IMR-90 (cell line): Measurements from ENCODE around the gene ADCY4. TPM values are rescaled to one million over a fixed set of nuclear protein-coding genes. Genes with fewer than 3 reads are reported as not detected.

ENCODE experiments used
- ATAC-seq: fragments of 200-7000 bp; cut with Tn5 transposase; 2 replicates; pipeline ENCODE4 v1.9.1; 2020; ENCODE audit warnings: low read depth, mild to moderate bottlenecking, moderate library complexity
- BruUV-seq: library from RNA; stranded (reverse); fragments of 400-500 nt; replicated peaks from 2 replicates; lab custom pipeline; 2021; lab: Mats Ljungman, UMichigan
- CTCF ChIA-PET: fragments of 300-600 bp; formaldehyde crosslinking; extraction: SDS; loops from one replicate; lab custom pipeline; 2021; ENCODE audit warnings: antibody characterized with exemption; lab: Yijun Ruan, JAX
- POLR2A ChIA-PET: fragments of 300-600 bp; sonication (Branson Sonifier 250); formaldehyde crosslinking; loops from one replicate; lab custom pipeline; 2022; ENCODE audit warnings: antibody characterized with exemption; ENCODE audit not compliant: unreplicated experiment; lab: Charles Lee
- DNase-seq: peaks from one replicate; pipeline ENCODE4 v3.0.0; 2013
- H2AFZ ChIP-seq: replicated peaks from 2 replicates; pipeline ENCODE3; 2013; ENCODE audit warnings: low read length, mild to moderate bottlenecking; ENCODE audit not compliant: poor library complexity
- H2AK5ac ChIP-seq: 2 replicates; pipeline ENCODE4 v1.6.1; 2013; ENCODE audit warnings: low read depth, low read length, inconsistent platforms
- H2AK9ac ChIP-seq: replicated peaks from 2 replicates; pipeline ENCODE3; 2013; ENCODE audit warnings: mild to moderate bottlenecking, low read depth, low read length, moderate library complexity; ENCODE audit not compliant: poor library complexity
- H2BK120ac ChIP-seq: 2 replicates; pipeline ENCODE4 v1.6.1; 2013; ENCODE audit warnings: low read depth, low read length, inconsistent platforms
- H2BK15ac ChIP-seq: 3 replicates; pipeline ENCODE4 v1.6.1; 2013; ENCODE audit warnings: low read depth, low read length, inconsistent platforms
- H2BK20ac ChIP-seq: 2 replicates; pipeline ENCODE4 v1.6.1; 2013; ENCODE audit warnings: low read depth, mild to moderate bottlenecking, inconsistent platforms, low read length, moderate library complexity
- H2BK5ac ChIP-seq: 2 replicates; pipeline ENCODE4 v1.6.1; 2013; ENCODE audit warnings: mild to moderate bottlenecking, low read depth, low read length, inconsistent platforms; ENCODE audit not compliant: poor library complexity, severe bottlenecking
- H3K14ac ChIP-seq: replicated peaks from 2 replicates; pipeline ENCODE4 v1.6.1; 2013; ENCODE audit warnings: low read depth, low read length, inconsistent platforms
- H3K18ac ChIP-seq: 2 replicates; pipeline ENCODE4 v1.6.1; 2013; ENCODE audit warnings: low read depth, low read length, control low read depth
- H3K23ac ChIP-seq: 2 replicates; pipeline ENCODE4 v1.6.1; 2013; ENCODE audit warnings: low read depth, low read length, inconsistent platforms
- H3K27ac ChIP-seq: 2 replicates; pipeline ENCODE4 v1.5.1; 2013; ENCODE audit warnings: mild to moderate bottlenecking, control low read depth, low read length; ENCODE audit not compliant: insufficient read depth
- H3K27me3 ChIP-seq: 2 replicates; pipeline ENCODE4 v1.6.1; 2013; ENCODE audit warnings: low read length; ENCODE audit not compliant: control insufficient read depth, insufficient read depth
- H3K36me3 ChIP-seq: 2 replicates; pipeline ENCODE4 v1.6.1; 2013; ENCODE audit warnings: low read length, mixed read lengths; ENCODE audit not compliant: control insufficient read depth, insufficient read depth
- H3K4ac ChIP-seq: 2 replicates; pipeline ENCODE4 v1.6.1; 2013; ENCODE audit warnings: low read depth, low read length, inconsistent platforms
- H3K4me1 ChIP-seq: 2 replicates; pipeline ENCODE4 v1.6.1; 2013; ENCODE audit warnings: low read length, mixed read lengths; ENCODE audit not compliant: control insufficient read depth, insufficient read depth
- H3K4me2 ChIP-seq: 2 replicates; pipeline ENCODE4 v1.6.1; 2013; ENCODE audit warnings: low read depth, mild to moderate bottlenecking, control low read depth, low read length, moderate library complexity
- H3K4me3 ChIP-seq: 2 replicates; pipeline ENCODE4 v1.5.1; 2013; ENCODE audit warnings: low read depth, mild to moderate bottlenecking, control low read depth, low read length, moderate library complexity; ENCODE audit not compliant: insufficient read depth
- H3K56ac ChIP-seq: 2 replicates; pipeline ENCODE4 v1.6.1; 2013; ENCODE audit warnings: low read length, inconsistent platforms; ENCODE audit not compliant: insufficient read depth; ENCODE audit errors: extremely low read depth
- H3K79me1 ChIP-seq, 2 experiments: 2 replicates each; pipeline ENCODE4 v1.6.1; 2013; ENCODE audit warnings: low read length in 2 of 2, inconsistent platforms in 1 of 2, low read depth in 1 of 2
- H3K9ac ChIP-seq: 2 replicates; pipeline ENCODE4 v1.6.1; 2013; ENCODE audit warnings: low read depth, low read length, control low read depth
- H3K9me1 ChIP-seq: 2 replicates; pipeline ENCODE4 v1.6.1; 2013; ENCODE audit warnings: low read length, inconsistent platforms; ENCODE audit not compliant: insufficient read depth
- H3K9me3 ChIP-seq: 2 replicates; pipeline ENCODE4 v1.6.1; 2013; ENCODE audit warnings: low read length; ENCODE audit not compliant: control insufficient read depth, insufficient read depth
- H4K20me1 ChIP-seq: 2 replicates; pipeline ENCODE4 v1.6.1; 2013; ENCODE audit warnings: low read length, inconsistent platforms; ENCODE audit not compliant: insufficient read depth
- H4K5ac ChIP-seq: 2 replicates; pipeline ENCODE4 v1.6.1; 2013; ENCODE audit warnings: mild to moderate bottlenecking, low read depth, low read length, control low read depth
- H4K8ac ChIP-seq, 2 experiments: 2 replicates each; pipeline ENCODE4 v1.6.1; 2013; ENCODE audit warnings: low read depth in 2 of 2, low read length in 2 of 2, control low read depth in 1 of 2, inconsistent platforms in 1 of 2
- H4K91ac ChIP-seq: 2 replicates; pipeline ENCODE4 v1.6.1; 2013; ENCODE audit warnings: low read depth, low read length, inconsistent platforms; ENCODE audit not compliant: insufficient read depth
- CEBPB ChIP-seq: IDR thresholded peaks from 2 replicates; pipeline ENCODE4 v1.6.1; 2012; ENCODE audit warnings: low read depth, low read length, improper control_type of control experiment
- CHD1 ChIP-seq: IDR thresholded peaks from 2 replicates; pipeline ENCODE4 v1.6.1; 2012; ENCODE audit warnings: low read depth, low read length, improper control_type of control experiment
- FOS ChIP-seq: fragments of 150-350 bp; IDR thresholded peaks from 2 replicates; pipeline ENCODE4 v1.6.1; 2016; ENCODE audit warnings: low read depth, low read length
- MXI1 ChIP-seq: IDR thresholded peaks from 2 replicates; pipeline ENCODE4 v1.6.1; 2012; ENCODE audit warnings: low read depth, mild to moderate bottlenecking, low read length, moderate library complexity, borderline replicate concordance
- NFE2L2 ChIP-seq: fragments of 150-350 bp; IDR thresholded peaks from 2 replicates; pipeline ENCODE4 v1.6.1; 2016; ENCODE audit warnings: low read depth, mild to moderate bottlenecking, low read length
- RAD21 ChIP-seq: IDR thresholded peaks from 2 replicates; pipeline ENCODE4 v1.6.1; 2012; ENCODE audit warnings: low read length, improper control_type of control experiment
- RCOR1 ChIP-seq: IDR thresholded peaks from 2 replicates; pipeline ENCODE4 v1.6.1; 2012; ENCODE audit warnings: mild to moderate bottlenecking, low read length, improper control_type of control experiment; ENCODE audit not compliant: insufficient replicate concordance
- WGBS, 2 experiments: methylation state at CpG; one replicate each; pipeline versions ENCODE4 v1.1.5 to v1.1.7; 2013; ENCODE audit warnings: missing lambda C conversion rate in 2 of 2; ENCODE audit not compliant: insufficient read length in 1 of 2; ENCODE audit errors: extremely low coverage in 2 of 2; 5-methylcytosine and 5-hydroxymethylcytosine counted together
- dilution Hi-C: fragments of 300-500 bp; cut with HindIII; formaldehyde crosslinking; loops from one replicate; pipeline ENCODE4 v1.14.3; 2018; ENCODE audit warnings: low sequenced_read_pairs; ENCODE audit not compliant: unreplicated experiment
- in situ Hi-C: fragments of 300-500 bp; cut with MboI; formaldehyde crosslinking; loops from 3 replicates; pipeline ENCODE4 v1.14.3; 2019; ENCODE audit warnings: low sequenced_read_pairs, inconsistent platforms, mixed read lengths
- intact Hi-C: fragments of 100-400 bp; cut with micrococcal nuclease; formaldehyde crosslinking; loops from 2 replicates; pipeline ENCODE4 v1.10.0; 2022
- polyA plus RNA-seq, 3 experiments: library from polyadenylated mRNA; depleted of rRNA; stranded (reverse); fragments of >200 nt; gene quantifications; 2 replicates each; pipeline ENCODE4 v1.2.3, GENCODE V29; 2012; ENCODE audit warnings: low replicate concordance in 1 of 3
- total RNA-seq: library from RNA; depleted of rRNA; stranded (reverse); fragments of >200 nt; gene quantifications from 2 replicates; pipeline ENCODE4 v1.2.3, GENCODE V29; 2012

ADCY4 gene
- total and polyA plus RNA-seq, 2 of the 4 experiments (the other 2 are of a cell fraction): not detected

DNA sequence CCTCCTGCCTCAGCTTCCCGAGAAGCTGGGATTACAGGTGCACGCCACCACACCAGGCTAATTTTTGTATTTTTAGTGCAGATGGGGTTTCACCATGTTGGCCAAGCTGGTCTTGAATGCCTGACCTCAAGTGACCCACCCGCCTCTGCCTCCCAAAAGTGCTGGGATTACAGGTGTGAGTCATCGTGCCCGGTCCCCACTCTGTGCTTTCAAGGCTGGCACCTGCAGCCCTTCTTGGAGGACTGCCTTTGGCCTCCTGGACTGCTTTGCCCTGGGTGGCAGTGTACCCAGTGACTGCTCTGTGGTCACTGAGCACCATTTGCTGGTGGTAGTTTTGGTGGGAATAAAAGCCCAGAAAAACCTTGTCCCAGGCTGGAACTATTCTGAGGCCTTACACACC is 47.9 kb downstream of the ADCY4 start:
- Histone ChIP-seq H3K9ac (no peak overlapping the region), H2AFZ (no peak overlapping the region), H4K8ac (no peak overlapping the region), H2AK5ac (no peak overlapping the region), H3K4me2 (no peak overlapping the region), H3K18ac (no peak overlapping the region), H3K4me3 (no peak overlapping the region), H3K36me3 (peaks cover 19% of the 10 kb centered on the region), H2BK120ac (no peak overlapping the region), H4K20me1 (no peaks in the 10 kb centered on the region; the same call in 1 of the 2 replicates), H3K4me1 (no peaks in the 10 kb centered on the region), H4K91ac (no peak overlapping the region), H2BK15ac (no peak overlapping the region), H4K5ac (no peak overlapping the region), H3K14ac (no peak overlapping the region), H3K79me1 (peaks cover 0 to 7% of the 10 kb centered on the region in 2 experiments; a peak in 1 of 4 replicates), H3K9me1 (no peaks in the 10 kb centered on the region; the same call in 1 of the 2 replicates), H3K4ac (no peak overlapping the region), H2BK5ac (no peak overlapping the region), H2BK20ac (no peak overlapping the region), H3K27me3 (no peaks in the 10 kb centered on the region), H3K9me3 (no peaks in the 10 kb centered on the region), H3K23ac (no peak overlapping the region), H3K27ac (no peak overlapping the region), H3K56ac (no peak overlapping the region), H2AK9ac (no peak overlapping the region)
- in situ Hi-C loops (no loop called here), dilution Hi-C loops (no loop called here), intact Hi-C loops (no loop called here)
- ATAC-seq: no peak
- DNase-seq: no peak
- WGBS, 2 experiments: 100% methylated on average over 3 of the region's 5 CpGs; no CpG with 5 or more reads in 1 of the 2 experiments
- BruUV-seq: no TSS peak
- ChIA-PET CTCF (interaction anchor here (0.6 to 1.1 kb wide), 2 partner anchors 10 to 150 kb away, joined by 3 to 4 read pairs; no protein-coding TSS in a partner anchor), POLR2A (no interaction called here)
- no peak for TF ChIP-seq RAD21
- no peak for TF ChIP-seq CEBPB
- no peak for TF ChIP-seq NFE2L2
- TF ChIP-seq CHD1: no peak
- no peak for TF ChIP-seq FOS
- no peak for TF ChIP-seq RCOR1
- TF ChIP-seq MXI1: no peak
